Astrocyte of the cerebellum (primary cell): ENCODE measurements around the gene PTGR2.
"Not testable (repeated sequence)": the region's sequence is repeated elsewhere in the genome, so short reads cannot be mapped to it uniquely, and the experiment has no call there.

Experiments
- DNase-seq: peaks from one replicate; pipeline ENCODE4 v3.0.0-alpha.2; 2011; ENCODE audit warnings: low read depth
- H3K4me3 ChIP-seq: 2 replicates; pipeline ENCODE4 v1.5.1; 2011; ENCODE audit warnings: mild to moderate bottlenecking, low read depth, low read length, moderate library complexity
- in situ Hi-C: cut with HindIII; loops from 2 replicates; pipeline ENCODE4 v1.10.0; 2017; ENCODE audit warnings: low sequenced_read_pairs
- TF ChIP-seq, protein P1 (sequence below): IDR thresholded peaks from 2 replicates; pipeline ENCODE4 v1.5.1; 2012; ENCODE audit warnings: low read length, low read depth, moderate library complexity, mild to moderate bottlenecking; ENCODE audit errors: missing control alignments

PTGR2 gene

DNA sequence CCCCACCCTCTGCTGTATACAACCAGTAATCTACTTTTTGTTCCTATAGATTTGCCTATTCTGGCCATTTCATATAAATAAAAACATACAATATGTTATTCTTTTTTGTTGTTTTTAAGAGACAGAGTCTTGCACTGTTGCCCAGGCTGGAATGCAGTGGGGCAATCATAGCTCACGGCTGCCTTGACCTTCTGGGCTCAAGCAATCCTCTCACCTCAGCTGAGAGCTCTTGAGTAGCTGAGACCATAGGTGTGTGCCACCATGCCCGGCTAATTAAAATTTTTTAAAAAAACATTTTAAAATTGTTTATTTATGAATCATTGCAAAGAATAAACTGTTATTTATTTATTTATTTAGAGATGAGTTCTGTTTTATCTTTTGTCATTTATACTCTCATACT is 11.6 kb downstream of the PTGR2 start:
- no peak overlapping the region for H3K4me3 ChIP-seq
- in situ Hi-C loops = no loop called here
- TF ChIP-seq, protein P1, sequence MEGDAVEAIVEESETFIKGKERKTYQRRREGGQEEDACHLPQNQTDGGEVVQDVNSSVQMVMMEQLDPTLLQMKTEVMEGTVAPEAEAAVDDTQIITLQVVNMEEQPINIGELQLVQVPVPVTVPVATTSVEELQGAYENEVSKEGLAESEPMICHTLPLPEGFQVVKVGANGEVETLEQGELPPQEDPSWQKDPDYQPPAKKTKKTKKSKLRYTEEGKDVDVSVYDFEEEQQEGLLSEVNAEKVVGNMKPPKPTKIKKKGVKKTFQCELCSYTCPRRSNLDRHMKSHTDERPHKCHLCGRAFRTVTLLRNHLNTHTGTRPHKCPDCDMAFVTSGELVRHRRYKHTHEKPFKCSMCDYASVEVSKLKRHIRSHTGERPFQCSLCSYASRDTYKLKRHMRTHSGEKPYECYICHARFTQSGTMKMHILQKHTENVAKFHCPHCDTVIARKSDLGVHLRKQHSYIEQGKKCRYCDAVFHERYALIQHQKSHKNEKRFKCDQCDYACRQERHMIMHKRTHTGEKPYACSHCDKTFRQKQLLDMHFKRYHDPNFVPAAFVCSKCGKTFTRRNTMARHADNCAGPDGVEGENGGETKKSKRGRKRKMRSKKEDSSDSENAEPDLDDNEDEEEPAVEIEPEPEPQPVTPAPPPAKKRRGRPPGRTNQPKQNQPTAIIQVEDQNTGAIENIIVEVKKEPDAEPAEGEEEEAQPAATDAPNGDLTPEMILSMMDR = no peak
- no peak for DNase-seq

DNA sequence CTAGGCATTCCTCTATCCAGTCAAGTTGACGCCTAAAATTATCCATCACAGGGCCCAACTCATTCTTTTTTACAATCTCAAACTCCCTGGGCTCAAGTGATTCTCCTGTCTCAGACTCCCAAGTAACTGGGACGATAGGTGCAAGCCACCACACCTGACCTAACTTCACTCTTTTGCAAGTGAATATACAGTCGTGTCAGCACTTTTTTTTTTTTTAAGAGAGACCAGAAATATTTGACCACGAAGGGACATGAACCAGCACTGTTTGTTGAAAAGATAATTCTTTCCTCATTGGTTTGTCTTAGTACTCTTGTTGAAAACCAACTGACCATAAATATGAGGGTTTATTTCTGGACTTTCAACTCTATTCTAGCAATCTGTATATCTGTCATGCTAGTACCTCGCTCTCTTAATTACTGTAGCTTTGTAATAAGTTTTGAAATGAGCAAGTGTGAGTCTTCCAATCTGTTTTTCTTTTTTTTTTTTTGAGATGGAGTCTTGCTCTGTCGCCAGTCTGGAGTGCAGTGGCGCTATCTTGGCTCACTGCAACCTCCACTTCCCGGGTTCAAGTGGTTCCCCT is 14.0 kb downstream of the PTGR2 start:
- no peak for DNase-seq
- in situ Hi-C loops = no loop called here
- H3K4me3 ChIP-seq = no peak overlapping the region
- TF ChIP-seq, protein P1 = no peak

DNA sequence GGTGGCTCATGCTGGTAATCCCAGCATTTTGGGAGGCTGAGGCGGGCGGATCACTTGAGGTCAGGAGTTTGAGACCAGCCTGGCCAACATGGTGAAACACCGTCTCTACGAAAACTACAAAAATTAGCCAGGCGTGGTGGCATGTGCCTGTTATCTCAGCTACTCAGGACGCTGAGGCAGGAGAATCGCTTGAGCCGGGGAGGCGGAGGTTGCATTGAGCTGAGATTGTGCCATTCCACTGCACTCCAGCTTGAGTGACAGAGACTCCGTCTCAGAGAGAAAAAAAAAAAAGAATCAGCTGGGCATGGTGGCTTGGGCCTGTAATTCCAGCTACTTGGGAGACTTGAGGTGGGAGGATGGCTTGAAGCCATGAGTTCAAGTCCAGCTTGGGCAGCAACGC is 18.1 kb downstream of the PTGR2 start:
- in situ Hi-C loops, DNase-seq, H3K4me3 ChIP-seq: not testable (repeated sequence)

DNA sequence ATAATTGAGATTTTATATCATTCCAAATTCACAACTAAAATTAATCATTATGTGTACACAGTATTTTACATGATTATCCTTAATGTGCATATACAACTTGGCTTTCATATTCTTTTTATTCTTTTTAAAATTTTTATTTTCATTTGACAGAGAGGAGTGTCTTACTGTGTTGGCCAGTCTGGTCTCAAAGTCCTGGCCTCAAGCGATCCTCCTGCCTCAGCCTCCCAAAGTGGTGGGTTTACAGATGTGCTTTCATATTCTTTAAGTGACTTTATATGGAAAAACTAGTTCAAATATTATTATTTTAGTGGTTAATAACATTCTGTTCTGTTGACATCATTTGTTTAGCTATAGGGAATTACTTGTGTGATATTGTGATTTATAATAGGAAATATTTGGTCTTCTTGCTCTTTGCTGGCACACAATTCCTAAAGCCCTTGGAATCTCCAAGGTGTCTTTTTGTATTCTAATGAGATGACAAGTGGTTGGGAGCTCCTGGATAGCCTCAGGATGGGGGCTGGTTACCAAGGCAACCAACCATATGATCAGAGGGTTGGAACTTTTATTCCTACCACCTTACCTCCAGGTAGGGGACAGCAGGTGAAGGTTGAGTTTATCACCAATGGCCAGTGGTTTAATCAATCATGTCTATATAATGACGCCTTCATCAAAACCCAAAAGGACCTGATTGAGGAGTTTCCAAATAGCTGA is 19.0 kb downstream of the PTGR2 start:
- TF ChIP-seq, protein P1 = no peak
- DNase-seq = no peak
- in situ Hi-C loops = no loop called here
- no peak overlapping the region for H3K4me3 ChIP-seq

DNA sequence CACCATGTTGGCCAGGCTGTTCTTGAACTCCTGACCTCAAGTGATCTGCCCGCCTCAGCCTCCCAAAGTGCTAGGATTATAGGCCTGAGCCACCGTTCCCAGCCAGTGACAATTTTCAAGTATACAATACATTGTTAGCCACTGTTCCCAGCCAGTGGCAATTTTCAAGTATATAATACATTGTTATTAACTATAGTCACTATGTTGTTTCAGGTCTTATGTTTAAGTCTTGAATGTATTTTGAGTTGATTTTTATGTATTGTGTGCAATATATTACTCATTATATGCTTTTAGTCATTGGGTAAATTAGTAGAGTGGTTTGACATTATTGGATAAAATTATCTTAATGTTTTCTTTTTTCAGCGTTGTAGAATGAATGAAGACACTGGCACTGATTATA is 22.0 kb downstream of the PTGR2 start:
- no peak overlapping the region for H3K4me3 ChIP-seq
- no peak for DNase-seq
- in situ Hi-C loops = no loop called here
- TF ChIP-seq, protein P1 = no peak

DNA sequence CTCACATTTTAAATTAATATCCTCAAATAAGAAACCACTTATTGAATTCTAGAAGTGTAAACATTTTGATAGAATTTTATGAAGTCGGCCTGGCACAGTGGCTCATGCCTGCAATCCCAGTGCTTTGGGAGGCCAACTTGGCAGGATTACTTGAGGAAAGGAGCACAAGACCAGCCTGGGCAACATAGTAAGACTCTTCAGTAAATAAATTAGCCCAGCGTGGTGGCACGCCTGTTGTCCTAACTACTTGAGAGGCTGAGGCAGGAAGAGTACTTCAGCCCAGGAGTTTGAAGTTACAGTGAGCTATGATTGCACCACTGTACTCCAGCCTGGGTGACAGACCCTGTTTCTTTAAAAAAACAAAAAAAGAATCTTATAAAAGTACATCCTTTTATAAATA is 26.2 kb downstream of the PTGR2 start:
- no peak overlapping the region for H3K4me3 ChIP-seq
- in situ Hi-C loops = no loop called here
- no peak for DNase-seq
- TF ChIP-seq, protein P1 = no peak

DNA sequence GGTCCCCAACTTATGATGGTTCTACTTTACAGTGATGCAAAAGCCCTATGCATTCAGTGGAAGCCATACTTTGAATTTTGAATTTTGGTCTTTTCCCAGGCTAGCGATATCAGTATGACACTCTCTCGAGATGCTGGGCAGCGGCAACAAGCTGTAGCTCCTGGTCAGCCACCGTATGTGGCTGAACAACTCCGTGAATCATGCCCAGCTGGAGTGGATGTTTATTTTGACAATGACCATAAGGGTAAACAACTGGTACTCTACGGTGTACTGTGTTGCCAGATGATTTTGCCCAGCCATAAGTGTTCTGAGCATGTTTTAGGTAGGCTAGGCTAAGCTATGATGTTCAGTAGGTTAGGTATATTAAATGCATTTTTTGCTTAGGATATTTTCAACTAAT is 26.8 kb downstream of the PTGR2 start:
- DNase-seq = no peak
- in situ Hi-C loops = no loop called here
- TF ChIP-seq, protein P1 = no peak
- no peak overlapping the region for H3K4me3 ChIP-seq
